Measurements from ENCODE around the gene PPM1H.

Gene PPM1H

DNA sequence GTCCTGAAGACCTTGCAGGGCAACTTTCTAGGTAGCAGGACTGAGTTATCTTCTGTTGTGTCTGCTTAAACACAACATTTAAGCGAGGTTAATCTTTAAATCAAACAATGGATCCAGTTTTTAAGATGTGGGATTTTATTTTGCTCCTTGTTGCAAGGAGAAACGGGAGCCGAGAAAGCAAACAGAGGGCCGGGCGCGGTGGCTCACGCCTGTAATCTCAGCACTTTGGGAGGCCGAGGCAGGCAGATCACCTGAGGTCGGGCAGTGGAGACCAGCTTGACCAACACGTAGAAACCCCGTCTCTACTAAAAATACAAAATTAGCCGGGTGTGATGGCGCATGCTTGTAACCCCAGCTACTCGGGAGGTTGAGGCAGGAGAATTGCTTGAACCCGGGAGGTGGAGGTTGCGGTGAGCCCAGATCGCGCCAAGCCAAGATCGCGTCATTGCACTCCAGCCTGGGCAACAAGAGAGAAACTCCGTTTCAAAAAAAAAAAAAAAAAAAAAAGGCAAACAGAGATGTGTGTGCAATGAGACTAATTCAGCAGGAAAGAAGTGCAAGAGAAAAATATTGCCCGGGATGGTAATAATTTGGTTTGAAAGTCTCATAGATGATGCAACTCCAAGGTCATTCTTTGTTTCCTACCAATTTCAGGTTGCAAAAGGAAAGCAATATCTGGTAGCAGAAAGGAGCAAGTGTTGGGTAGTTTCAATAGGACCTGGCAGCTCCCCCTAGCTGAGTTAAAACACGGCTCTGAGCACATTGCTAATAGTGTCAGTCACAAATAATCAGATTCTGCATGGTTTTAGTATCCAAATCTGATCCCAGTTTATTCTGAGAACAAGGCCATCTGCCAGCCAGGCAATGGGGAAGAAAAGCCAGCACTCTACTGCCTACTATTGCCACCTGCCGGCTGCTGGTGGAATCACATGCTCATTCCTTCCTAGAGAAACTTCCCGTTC lies 141.4 kb downstream of the PPM1H start:
- H3K27ac ChIP-seq (ENCODE audit: low read depth, low read length): peak overlapping the region; percentile 67

DNA sequence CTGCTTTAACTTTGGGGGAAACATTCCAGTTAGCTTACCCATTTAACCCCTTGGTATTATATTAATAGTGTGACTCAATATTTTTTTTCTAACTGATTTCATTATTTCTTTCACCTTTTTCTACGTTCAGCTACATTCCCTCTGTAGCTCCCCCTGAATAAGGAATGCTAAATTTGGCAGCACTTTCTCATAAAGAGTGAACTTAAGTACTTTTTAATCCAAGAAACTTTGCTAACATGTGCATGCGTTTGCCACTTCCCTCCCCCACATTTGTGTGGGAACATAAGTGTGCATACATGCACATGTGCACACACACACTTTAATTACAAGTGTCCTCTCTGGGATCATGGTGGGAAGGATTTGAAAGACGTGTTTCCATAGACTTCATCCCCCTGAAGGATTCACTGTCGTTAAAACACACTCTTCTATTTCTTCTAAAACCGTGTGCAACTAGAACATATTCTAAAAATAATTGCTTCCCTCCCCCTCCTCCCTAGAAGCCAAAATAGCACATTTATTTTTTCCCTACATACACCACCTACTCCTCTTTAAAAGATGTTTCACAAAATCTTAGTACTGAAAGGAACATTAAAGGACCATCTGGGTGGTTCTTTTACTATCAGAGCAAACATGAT lies 142.6 kb downstream of the PPM1H start:
- Histone ChIP-seq H3K79me1 (ENCODE audit: low read length) (peaks cover 3% of the 10 kb centered on the region), H3K36me3 (ENCODE audit: control insufficient read depth, insufficient read depth, low read length) (no peaks in the 10 kb centered on the region), H3K4me3 (ENCODE audit: low read length) (no peak overlapping the region), H3K27ac (ENCODE audit: low read depth, low read length) (no peak overlapping the region), H2AK5ac (ENCODE audit: low read length) (peak overlapping the region; percentile 81), H3K4me1 (ENCODE audit: control insufficient read depth, low read depth, low read length) (no peaks in the 10 kb centered on the region), H4K5ac (ENCODE audit: low read length) (no peak overlapping the region), H3K23ac (ENCODE audit: low read length) (no peak overlapping the region), H4K8ac (ENCODE audit: low read depth, low read length) (no peak overlapping the region), H3K4ac (ENCODE audit: low read depth, low read length) (no peak overlapping the region), H2BK15ac (replicated peaks; ENCODE audit: low read depth) (no peak overlapping the region), H3K4me2 (ENCODE audit: low read length) (no peak overlapping the region), H3K79me2 (ENCODE audit: control insufficient read depth, insufficient read depth, low read length) (no peaks in the 10 kb centered on the region), H2BK5ac (ENCODE audit: low read length) (peak overlapping the region; percentile 83), H3K56ac (ENCODE audit: low read length) (peak overlapping the region; percentile 69), H3K27me3 (ENCODE audit: insufficient read depth, low read length, poor library complexity) (no peaks in the 10 kb centered on the region), H2BK120ac (ENCODE audit: low read depth, low read length) (no peak overlapping the region), H3K18ac (ENCODE audit: low read length) (peak overlapping the region; percentile 90), H3K9ac (ENCODE audit: low read length) (peak overlapping the region; percentile 4)
- WGBS (ENCODE audit: extremely low coverage, insufficient coverage, low lambda C conversion rate): no CpG with 5 or more reads among the region's 5 CpGs
- DNase-seq: no peak

More for the DNA sequence above, 141.4 kb downstream of the PPM1H start:
- Histone ChIP-seq H3K27me3 (ENCODE audit: insufficient read depth, low read length, poor library complexity) (no peaks in the 10 kb centered on the region), H3K4me2 (ENCODE audit: low read length) (no peak overlapping the region), H3K56ac (ENCODE audit: low read length) (peak overlapping the region; percentile 50), H3K4me1 (ENCODE audit: control insufficient read depth, low read depth, low read length) (no peaks in the 10 kb centered on the region), H2AK5ac (ENCODE audit: low read length) (no peak overlapping the region), H3K79me2 (ENCODE audit: control insufficient read depth, insufficient read depth, low read length) (no peaks in the 10 kb centered on the region), H3K79me1 (ENCODE audit: low read length) (peaks cover 3% of the 10 kb centered on the region), H4K8ac (ENCODE audit: low read depth, low read length) (peak overlapping the region; percentile 1), H2BK5ac (ENCODE audit: low read length) (peak overlapping the region; percentile 74), H3K18ac (ENCODE audit: low read length) (peak overlapping the region; percentile 94), H2BK15ac (replicated peaks; ENCODE audit: low read depth) (peak overlapping the region; percentile 29), H2BK120ac (ENCODE audit: low read depth, low read length) (peak overlapping the region; percentile 94), H3K4me3 (ENCODE audit: low read length) (no peak overlapping the region), H4K5ac (ENCODE audit: low read length) (no peak overlapping the region), H3K36me3 (ENCODE audit: control insufficient read depth, insufficient read depth, low read length) (no peaks in the 10 kb centered on the region), H3K23ac (ENCODE audit: low read length) (no peak overlapping the region), H3K9ac (ENCODE audit: low read length) (peak overlapping the region; percentile 20), H3K4ac (ENCODE audit: low read depth, low read length) (peak overlapping the region; percentile 91)
- peak; percentile 92 for DNase-seq
- WGBS (ENCODE audit: extremely low coverage, insufficient coverage, low lambda C conversion rate): no CpG with 5 or more reads among the region's 25 CpGs

DNA sequence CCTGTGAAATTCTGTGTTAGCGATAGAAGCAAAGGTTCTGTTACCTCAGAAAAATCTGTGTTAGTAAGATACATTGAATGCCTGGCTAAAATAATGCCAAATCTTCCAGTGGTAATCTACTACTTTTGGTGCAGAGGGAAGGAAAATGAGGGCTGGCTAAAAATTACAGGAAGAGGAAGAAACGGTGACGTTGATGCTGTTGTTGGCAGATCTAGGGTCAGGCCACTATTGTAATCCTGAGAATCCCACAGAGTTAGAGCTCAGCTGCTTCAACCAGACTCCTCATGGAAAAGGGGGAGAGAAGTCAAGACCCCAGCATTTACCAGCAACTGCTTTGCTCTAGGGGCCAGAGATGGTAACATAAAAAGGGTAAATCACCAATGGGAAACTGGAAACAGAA lies 145.1 kb downstream of the PPM1H start:
- peak overlapping the region; percentile 72 for H3K18ac ChIP-seq (ENCODE audit: low read length)
- H3K79me1 ChIP-seq (ENCODE audit: low read length): peaks cover 3% of the 10 kb centered on the region
- no peak overlapping the region for H4K8ac ChIP-seq (ENCODE audit: low read depth, low read length)
- H2BK15ac ChIP-seq (replicated peaks; ENCODE audit: low read depth): no peak overlapping the region
- no peak overlapping the region for H3K4me2 ChIP-seq (ENCODE audit: low read length)
- no peak for DNase-seq
- H3K79me2 ChIP-seq (ENCODE audit: control insufficient read depth, insufficient read depth, low read length): no peaks in the 10 kb centered on the region
- H2BK120ac ChIP-seq (ENCODE audit: low read depth, low read length): no peak overlapping the region
- WGBS (ENCODE audit: extremely low coverage, insufficient coverage, low lambda C conversion rate): no CpG with 5 or more reads among the region's 3 CpGs
- H3K27ac ChIP-seq (ENCODE audit: low read depth, low read length): no peak overlapping the region
- peaks cover 5% of the 10 kb centered on the region for H3K4me1 ChIP-seq (ENCODE audit: control insufficient read depth, low read depth, low read length)
- H2AK5ac ChIP-seq (ENCODE audit: low read length): peak overlapping the region; percentile 73
- H3K27me3 ChIP-seq (ENCODE audit: insufficient read depth, low read length, poor library complexity): no peaks in the 10 kb centered on the region
- H3K4ac ChIP-seq (ENCODE audit: low read depth, low read length): no peak overlapping the region
- H3K23ac ChIP-seq (ENCODE audit: low read length): no peak overlapping the region
- no peak overlapping the region for H4K5ac ChIP-seq (ENCODE audit: low read length)
- H3K56ac ChIP-seq (ENCODE audit: low read length): peak overlapping the region; percentile 34
- no peak overlapping the region for H3K4me3 ChIP-seq (ENCODE audit: low read length)
- H3K9ac ChIP-seq (ENCODE audit: low read length): no peak overlapping the region
- H3K36me3 ChIP-seq (ENCODE audit: control insufficient read depth, insufficient read depth, low read length): no peaks in the 10 kb centered on the region
- peak overlapping the region; percentile 24 for H2BK5ac ChIP-seq (ENCODE audit: low read length)

DNA sequence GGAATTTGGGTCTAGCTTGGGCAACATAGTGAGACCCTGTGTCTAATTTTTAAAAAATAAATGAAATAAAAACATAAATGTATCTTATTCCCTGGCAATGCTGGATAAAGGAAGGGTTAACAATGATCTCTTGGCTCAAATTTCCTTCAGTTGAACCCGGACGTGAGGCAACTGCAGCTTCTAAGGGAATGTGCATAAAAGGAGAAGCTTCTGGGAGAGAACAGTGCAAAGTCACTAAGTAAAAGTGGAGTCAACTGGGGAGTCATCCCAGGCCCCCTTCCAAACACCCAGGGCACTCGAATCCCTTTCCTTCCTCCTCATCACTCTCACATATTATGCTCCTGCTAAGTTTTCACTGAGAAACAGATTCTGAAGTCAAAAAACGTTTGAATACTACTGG lies 147.3 kb downstream of the PPM1H start:
- Histone ChIP-seq H3K79me1 (ENCODE audit: low read length) (peaks cover 3% of the 10 kb centered on the region), H3K4ac (ENCODE audit: low read depth, low read length) (no peak overlapping the region), H3K36me3 (ENCODE audit: control insufficient read depth, insufficient read depth, low read length) (no peaks in the 10 kb centered on the region), H3K4me3 (ENCODE audit: low read length) (no peak overlapping the region), H3K9ac (ENCODE audit: low read length) (no peak overlapping the region), H2AK5ac (ENCODE audit: low read length) (no peak overlapping the region), H2BK5ac (ENCODE audit: low read length) (no peak overlapping the region), H3K4me1 (ENCODE audit: control insufficient read depth, low read depth, low read length) (peaks cover 8% of the 10 kb centered on the region), H4K5ac (ENCODE audit: low read length) (no peak overlapping the region), H3K23ac (ENCODE audit: low read length) (no peak overlapping the region), H3K18ac (ENCODE audit: low read length) (no peak overlapping the region), H3K27ac (ENCODE audit: low read depth, low read length) (no peak overlapping the region), H3K56ac (ENCODE audit: low read length) (peak overlapping the region; percentile 37), H2BK15ac (replicated peaks; ENCODE audit: low read depth) (no peak overlapping the region), H3K4me2 (ENCODE audit: low read length) (no peak overlapping the region), H3K79me2 (ENCODE audit: control insufficient read depth, insufficient read depth, low read length) (no peaks in the 10 kb centered on the region), H3K27me3 (ENCODE audit: insufficient read depth, low read length, poor library complexity) (no peaks in the 10 kb centered on the region), H2BK120ac (ENCODE audit: low read depth, low read length) (no peak overlapping the region), H4K8ac (ENCODE audit: low read depth, low read length) (no peak overlapping the region)
- WGBS (ENCODE audit: extremely low coverage, insufficient coverage, low lambda C conversion rate): no CpG with 5 or more reads among the region's 4 CpGs
- no peak for DNase-seq

DNA sequence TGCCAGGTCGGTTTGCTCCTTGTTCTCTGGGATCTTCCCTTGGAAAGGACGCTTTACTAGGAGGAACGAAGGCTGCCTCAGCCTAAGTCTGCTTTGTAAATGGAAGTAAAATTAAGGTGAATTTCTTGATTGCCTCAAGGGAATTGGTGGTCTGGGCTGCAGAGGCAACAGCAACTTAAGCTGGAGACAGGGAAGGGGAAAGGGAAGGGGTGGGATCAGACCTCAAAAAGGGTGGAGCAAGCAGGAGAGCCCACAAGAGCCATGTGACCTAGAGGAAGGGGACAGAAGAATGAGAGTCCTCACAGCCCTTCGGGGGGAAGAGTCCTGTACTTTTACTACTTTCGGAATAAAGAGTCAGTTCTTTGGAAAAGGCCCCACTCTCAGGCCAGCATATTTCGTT lies 147.9 kb downstream of the PPM1H start:
- H3K4ac ChIP-seq (ENCODE audit: low read depth, low read length): no peak overlapping the region

More for the DNA sequence above, 147.9 kb downstream of the PPM1H start:
- H3K23ac ChIP-seq (ENCODE audit: low read length): no peak overlapping the region
- H3K56ac ChIP-seq (ENCODE audit: low read length): peak overlapping the region; percentile 6
- no peaks in the 10 kb centered on the region for H3K27me3 ChIP-seq (ENCODE audit: insufficient read depth, low read length, poor library complexity)
- no peak overlapping the region for H2BK120ac ChIP-seq (ENCODE audit: low read depth, low read length)
- no peak overlapping the region for H3K9ac ChIP-seq (ENCODE audit: low read length)
- H3K79me1 ChIP-seq (ENCODE audit: low read length): peaks cover 3% of the 10 kb centered on the region
- peak overlapping the region; percentile 5 for H2BK5ac ChIP-seq (ENCODE audit: low read length)
- peak; percentile 55 for DNase-seq
- no peak overlapping the region for H3K27ac ChIP-seq (ENCODE audit: low read depth, low read length)
- WGBS (ENCODE audit: extremely low coverage, insufficient coverage, low lambda C conversion rate): no CpG with 5 or more reads among the region's 6 CpGs
- no peak overlapping the region for H2AK5ac ChIP-seq (ENCODE audit: low read length)
- H3K4me2 ChIP-seq (ENCODE audit: low read length): no peak overlapping the region
- no peak overlapping the region for H3K18ac ChIP-seq (ENCODE audit: low read length)
- H3K79me2 ChIP-seq (ENCODE audit: control insufficient read depth, insufficient read depth, low read length): no peaks in the 10 kb centered on the region
- H3K36me3 ChIP-seq (ENCODE audit: control insufficient read depth, insufficient read depth, low read length): no peaks in the 10 kb centered on the region
- no peak overlapping the region for H4K5ac ChIP-seq (ENCODE audit: low read length)
- H2BK15ac ChIP-seq (replicated peaks; ENCODE audit: low read depth): no peak overlapping the region
- no peak overlapping the region for H4K8ac ChIP-seq (ENCODE audit: low read depth, low read length)
- no peak overlapping the region for H3K4me3 ChIP-seq (ENCODE audit: low read length)
- peaks cover 8% of the 10 kb centered on the region for H3K4me1 ChIP-seq (ENCODE audit: control insufficient read depth, low read depth, low read length)
